ENCODE data around the gene PODNL1.

- TF ChIP-seq SMAD1 (IDR thresholded peaks at IDR 0.05; ENCODE audit: low read depth, partially characterized antibody) (no peak), ATF2 (IDR thresholded peaks at IDR 0.05; ENCODE audit: low read length) (no peak), CTCF (IDR thresholded peaks at IDR 0.05 in 2 of 3, conservative IDR thresholded peaks at IDR 0.05 in 1 of 3; ENCODE audit: control insufficient read depth in 2 of 3, extremely low read depth in 1 of 3, insufficient read depth in 1 of 3, low read depth in 3 of 3, low read length in 3 of 3) (no peak), EZH2 (IDR thresholded peaks at IDR 0.05; ENCODE audit: borderline replicate concordance, control insufficient read depth, low read depth, low read length) (no peak), TCF3 (IDR thresholded peaks at IDR 0.05; ENCODE audit: borderline replicate concordance, insufficient read depth, low read depth, low read length) (no peak), ZNF217 (IDR thresholded peaks at IDR 0.05) (no peak), SPI1 (IDR thresholded peaks at IDR 0.05; ENCODE audit: borderline replicate concordance, insufficient read depth, low read depth, low read length) (no peak), E2F4 (IDR thresholded peaks at IDR 0.05; ENCODE audit: low read depth, low read length) (no peak), EP300 (IDR thresholded peaks at IDR 0.05; ENCODE audit: borderline replicate concordance in 1 of 2, control insufficient read depth in 1 of 2, low read depth in 2 of 2, low read length in 2 of 2) (no peak), CHD2 (IDR thresholded peaks at IDR 0.05; ENCODE audit: borderline replicate concordance, low read depth, low read length) (no peak)
Measured at GRCh38 chr19:13977803-13978202, 39.6 kb upstream of the PODNL1 start.
